OCI-LY1 (cell line): Measurements from ENCODE around the gene TRAPPC3.

ENCODE experiments used
- H2AFZ ChIP-seq: fragments of 200-600 bp; sonication (generic), shearing (Covaris generic); 2 replicates; pipeline ENCODE4 v1.6.0; 2014; ENCODE audit warnings: antibody characterized with exemption, mild to moderate bottlenecking, low read length
- H3F3A ChIP-seq: fragments of 200-600 bp; sonication (generic), shearing (Covaris generic); 2 replicates; pipeline ENCODE4 v1.6.0; 2014; ENCODE audit warnings: mild to moderate bottlenecking, antibody characterized with exemption, low read length, moderate library complexity; ENCODE audit not compliant: insufficient read depth
- H3K27ac ChIP-seq: fragments of 200-600 bp; sonication (generic); 2 replicates; pipeline ENCODE4 v1.5.1; 2014; ENCODE audit warnings: low read length, mixed run types, mild to moderate bottlenecking, low read depth; ENCODE audit not compliant: poor library complexity, severe bottlenecking
- H3K27me3 ChIP-seq: fragments of 200-600 bp; sonication (generic); 2 replicates; pipeline ENCODE4 v1.6.0; 2014; ENCODE audit warnings: antibody characterized with exemption, mild to moderate bottlenecking, low read length, moderate library complexity; ENCODE audit not compliant: insufficient read depth
- H3K36me3 ChIP-seq: fragments of 200-600 bp; sonication (generic); 2 replicates; pipeline ENCODE4 v1.6.1; 2014; ENCODE audit warnings: mild to moderate bottlenecking, antibody characterized with exemption, low read length, moderate library complexity, mixed read lengths; ENCODE audit not compliant: insufficient read depth
- H3K4me1 ChIP-seq: fragments of 200-600 bp; sonication (generic); 2 replicates; pipeline ENCODE4 v1.5.1; 2014; ENCODE audit warnings: mild to moderate bottlenecking, low read length, moderate library complexity; ENCODE audit not compliant: insufficient read depth, severe bottlenecking
- H3K4me2 ChIP-seq: fragments of 200-600 bp; sonication (generic), shearing (Covaris generic); 2 replicates; pipeline ENCODE4 v1.6.1; 2014; ENCODE audit warnings: low read length
- H3K4me3 ChIP-seq: fragments of 200-600 bp; sonication (generic); 2 replicates; pipeline ENCODE4 v1.5.1; 2014; ENCODE audit warnings: low read length, low read depth, mild to moderate bottlenecking, mixed read lengths; ENCODE audit not compliant: poor library complexity, severe bottlenecking
- H3K79me2 ChIP-seq: fragments of 200-600 bp; shearing (Covaris generic); 2 replicates; pipeline ENCODE4 v1.6.1; 2016; ENCODE audit warnings: mixed run types, low read length, mixed read lengths; ENCODE audit not compliant: insufficient read depth
- H3K9ac ChIP-seq: fragments of 200-600 bp; sonication (generic), shearing (Covaris generic); 2 replicates; pipeline ENCODE4 v1.6.1; 2014; ENCODE audit warnings: mild to moderate bottlenecking, low read length, mixed read lengths
- H3K9me2 ChIP-seq: fragments of 200-600 bp; sonication (generic), shearing (Covaris generic); 2 replicates; pipeline ENCODE4 v1.6.1; 2014; ENCODE audit warnings: low read depth, mild to moderate bottlenecking, low read length, mixed read lengths
- H3K9me3 ChIP-seq: fragments of 200-600 bp; shearing (Covaris generic); 2 replicates; pipeline ENCODE4 v1.6.1; 2014; ENCODE audit warnings: low read length, mixed read lengths
- H4K20me1 ChIP-seq: fragments of 200-600 bp; sonication (generic), shearing (Covaris generic); 2 replicates; pipeline ENCODE4 v1.6.0; 2016; ENCODE audit warnings: mild to moderate bottlenecking, low read length; ENCODE audit not compliant: insufficient read depth
- EZH2 ChIP-seq: fragments of 200-600 bp; sonication (generic), shearing (Covaris generic); IDR thresholded peaks from 2 replicates; pipeline ENCODE4 v1.8.0; 2017; ENCODE audit warnings: borderline replicate concordance, mixed run types, mild to moderate bottlenecking, antibody characterized with exemption, low read length, moderate library complexity, mixed read lengths
- TF ChIP-seq, protein P1 (sequence below): fragments of 200-600 bp; sonication (generic), shearing (Covaris generic); IDR thresholded peaks from 2 replicates; pipeline ENCODE4 v1.5.1; 2017; ENCODE audit warnings: mild to moderate bottlenecking, antibody characterized with exemption, low read length, moderate library complexity, mixed read lengths

TRAPPC3 gene

DNA sequence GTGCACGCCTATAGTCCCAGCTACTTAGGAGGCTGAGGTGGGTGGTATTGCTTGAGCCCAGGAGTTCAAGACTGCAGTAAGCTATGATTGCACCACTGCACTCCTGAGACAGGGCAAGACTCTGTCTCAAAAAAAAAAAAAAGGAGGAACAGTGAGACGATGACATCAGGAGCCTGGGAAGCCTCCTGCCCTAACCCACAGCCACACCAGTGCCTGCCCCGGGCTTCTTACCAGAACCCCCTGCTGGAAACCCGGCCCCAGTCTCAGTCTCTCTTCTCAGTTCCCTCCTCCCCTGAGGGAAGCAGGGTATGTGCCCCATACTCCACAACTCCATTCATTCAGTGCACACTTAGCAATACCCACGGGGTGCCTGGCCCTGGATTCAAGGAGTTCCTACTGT is 33.4 kb downstream of the TRAPPC3 start:
- Histone ChIP-seq H3K4me1 (peaks cover 6% of the 10 kb centered on the region), H3K27me3 (peaks cover 10% of the 10 kb centered on the region; the same call in 1 of the 2 replicates), H3K36me3 (no peaks in the 10 kb centered on the region), H3K4me3 (no peak overlapping the region), H3K9ac (no peak overlapping the region), H2AFZ (no peak overlapping the region), H3K27ac (no peak overlapping the region), H3K9me3 (no peaks in the 10 kb centered on the region), H3K4me2 (no peak overlapping the region), H4K20me1 (no peaks in the 10 kb centered on the region), H3F3A (no peaks in the 10 kb centered on the region), H3K9me2 (no peaks in the 10 kb centered on the region), H3K79me2 (no peaks in the 10 kb centered on the region)
- TF ChIP-seq EZH2: no peak
- TF ChIP-seq, protein P1, sequence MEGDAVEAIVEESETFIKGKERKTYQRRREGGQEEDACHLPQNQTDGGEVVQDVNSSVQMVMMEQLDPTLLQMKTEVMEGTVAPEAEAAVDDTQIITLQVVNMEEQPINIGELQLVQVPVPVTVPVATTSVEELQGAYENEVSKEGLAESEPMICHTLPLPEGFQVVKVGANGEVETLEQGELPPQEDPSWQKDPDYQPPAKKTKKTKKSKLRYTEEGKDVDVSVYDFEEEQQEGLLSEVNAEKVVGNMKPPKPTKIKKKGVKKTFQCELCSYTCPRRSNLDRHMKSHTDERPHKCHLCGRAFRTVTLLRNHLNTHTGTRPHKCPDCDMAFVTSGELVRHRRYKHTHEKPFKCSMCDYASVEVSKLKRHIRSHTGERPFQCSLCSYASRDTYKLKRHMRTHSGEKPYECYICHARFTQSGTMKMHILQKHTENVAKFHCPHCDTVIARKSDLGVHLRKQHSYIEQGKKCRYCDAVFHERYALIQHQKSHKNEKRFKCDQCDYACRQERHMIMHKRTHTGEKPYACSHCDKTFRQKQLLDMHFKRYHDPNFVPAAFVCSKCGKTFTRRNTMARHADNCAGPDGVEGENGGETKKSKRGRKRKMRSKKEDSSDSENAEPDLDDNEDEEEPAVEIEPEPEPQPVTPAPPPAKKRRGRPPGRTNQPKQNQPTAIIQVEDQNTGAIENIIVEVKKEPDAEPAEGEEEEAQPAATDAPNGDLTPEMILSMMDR: no peak

DNA sequence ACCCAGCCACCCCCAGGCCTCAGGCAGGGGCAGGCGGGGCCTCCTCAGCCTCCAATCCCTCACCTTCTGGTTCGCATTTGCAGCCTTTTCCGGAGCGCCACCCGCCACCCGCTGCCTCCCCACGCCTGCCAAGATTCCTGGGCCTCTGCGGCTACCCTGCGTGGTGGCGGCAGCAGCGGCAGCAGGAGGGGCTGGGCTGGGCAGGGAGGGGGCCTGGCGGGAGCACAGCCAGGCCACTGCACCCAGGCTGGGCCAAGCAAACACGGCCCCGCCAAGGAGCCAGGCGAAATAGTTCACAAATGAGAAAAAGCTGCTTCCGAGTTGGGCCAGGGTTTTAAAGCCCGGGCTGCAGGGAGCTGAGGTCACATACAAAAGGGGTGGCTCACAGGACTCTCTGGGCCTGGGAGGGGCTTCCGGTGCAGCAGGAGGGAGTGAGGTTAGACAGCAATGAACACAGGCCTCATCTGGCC is 34.1 kb downstream of the TRAPPC3 start:
- no peak overlapping the region for H3K9ac ChIP-seq
- no peak overlapping the region for H3K4me3 ChIP-seq
- H3F3A ChIP-seq: no peaks in the 10 kb centered on the region
- H3K79me2 ChIP-seq: no peaks in the 10 kb centered on the region
- H3K27me3 ChIP-seq: peaks cover 10% of the 10 kb centered on the region; the same call in 1 of the 2 replicates
- no peaks in the 10 kb centered on the region for H4K20me1 ChIP-seq
- no peak overlapping the region for H2AFZ ChIP-seq
- no peak overlapping the region for H3K4me2 ChIP-seq
- H3K27ac ChIP-seq: no peak overlapping the region
- H3K9me2 ChIP-seq: no peaks in the 10 kb centered on the region
- H3K36me3 ChIP-seq: no peaks in the 10 kb centered on the region
- TF ChIP-seq, protein P1: no peak
- no peak for TF ChIP-seq EZH2
- peaks cover 6% of the 10 kb centered on the region for H3K4me1 ChIP-seq
- no peaks in the 10 kb centered on the region for H3K9me3 ChIP-seq

DNA sequence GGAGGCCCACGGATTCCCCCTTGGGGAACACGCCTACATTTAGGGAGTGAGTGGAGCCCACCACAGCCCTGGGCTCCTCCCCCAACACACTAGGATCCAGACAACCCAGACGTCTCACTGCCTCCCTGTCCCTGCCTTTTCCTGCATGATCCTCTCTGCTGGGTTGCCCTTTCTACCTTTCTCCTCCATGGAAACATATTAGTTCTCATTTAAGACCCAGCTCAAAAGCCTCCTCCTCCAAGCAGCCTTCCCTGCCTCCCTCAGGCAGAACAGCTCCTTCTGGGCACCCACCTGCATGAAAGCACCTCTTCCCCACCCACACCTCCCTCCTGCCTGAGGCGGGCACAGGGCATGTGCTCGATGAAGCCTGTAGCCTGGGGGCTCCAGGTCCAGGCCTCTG is 34.9 kb downstream of the TRAPPC3 start:
- TF ChIP-seq, protein P1: no peak
- no peak for TF ChIP-seq EZH2
- Histone ChIP-seq H3K4me1 (peaks cover 6% of the 10 kb centered on the region), H3K4me3 (no peak overlapping the region), H3K27me3 (peaks cover 10% of the 10 kb centered on the region; the same call in 1 of the 2 replicates), H3K36me3 (no peaks in the 10 kb centered on the region), H2AFZ (no peak overlapping the region), H3K79me2 (no peaks in the 10 kb centered on the region), H3K9ac (no peak overlapping the region), H3K27ac (no peak overlapping the region), H3K4me2 (no peak overlapping the region), H3F3A (no peaks in the 10 kb centered on the region), H3K9me2 (no peaks in the 10 kb centered on the region), H3K9me3 (no peaks in the 10 kb centered on the region), H4K20me1 (no peaks in the 10 kb centered on the region)
